A549 (cell line): ENCODE results near the gene NUP214. TPM values are rescaled to one million over a fixed set of nuclear protein-coding genes. Genes with fewer than 3 reads are reported as not detected.

Experiments
- ATAC-seq, 2 experiments: fragments of 200-7000 bp in 1 of 2; fragments of >200 bp in 1 of 2; cut with Nextera tagmentation in 1 of 2; cut with Tn5 transposase in 1 of 2; 3 replicates each; pipeline versions ENCODE4 v1.8.0 to v1.9.1; 2018 to 2020; ENCODE audit warnings: mild to moderate bottlenecking in 1 of 2, moderate library complexity in 1 of 2
- CTCF ChIA-PET: fragments of 300-600 bp; sonication (Branson Sonifier 250); formaldehyde crosslinking; extraction: SDS; loops from one replicate; lab custom pipeline; 2021; ENCODE audit warnings: antibody characterized with exemption, inconsistent platforms; lab: Yijun Ruan, JAX
- POLR2A ChIA-PET: fragments of 350-600 bp; formaldehyde crosslinking; extraction: SDS; loops from one replicate; lab custom pipeline; 2021; ENCODE audit warnings: antibody characterized with exemption, inconsistent platforms; lab: Yijun Ruan, JAX
- DNase-seq, 2 experiments: peaks; one replicate each; pipeline versions ENCODE4 v3.0.0 to v3.0.0-alpha.2; 2011 to 2016; ENCODE audit warnings: low read depth in 1 of 2, low spot score in 1 of 2
- FAIRE-seq: peaks from 2 replicates; lab custom pipeline; 2011; peaks lifted over from hg19 to GRCh38; lab: Jason Lieb, UNC
- H3K27ac ChIP-seq, 2 experiments: fragments of >200 bp; sonication (Bioruptor Twin); formaldehyde crosslinking; 3 replicates each; pipeline ENCODE4 v1.5.1; 2016 to 2017
- H3K4me1 ChIP-seq: fragments of >200 bp; sonication (Bioruptor Twin); formaldehyde crosslinking; 3 replicates; pipeline ENCODE4 v1.6.1; 2016
- H3K4me2 ChIP-seq: fragments of >200 bp; sonication (Bioruptor Twin); formaldehyde crosslinking; 3 replicates; pipeline ENCODE4 v1.6.1; 2016
- H3K4me3 ChIP-seq: fragments of >200 bp; sonication (Bioruptor Twin); formaldehyde crosslinking; 3 replicates; pipeline ENCODE4 v1.5.1; 2016
- H3K9me3 ChIP-seq: fragments of >200 bp; sonication (Bioruptor Twin); formaldehyde crosslinking; 3 replicates; pipeline ENCODE4 v1.6.1; 2016
- ATOH8 ChIP-seq: fragments of 250-450 bp; sonication (Bioruptor Pico); IDR thresholded peaks from 2 replicates; pipeline ENCODE4 v1.5.0; 2020; ENCODE audit warnings: low read depth, mild to moderate bottlenecking, moderate library complexity
- CHD2 ChIP-seq: fragments of 150-350 bp; IDR thresholded peaks from 2 replicates; pipeline ENCODE4 v1.6.1; 2014; ENCODE audit warnings: low read length; ENCODE audit not compliant: partially characterized antibody
- ELK1 ChIP-seq: fragments of 150-350 bp; IDR thresholded peaks from 2 replicates; pipeline ENCODE4 v1.6.1; 2014; ENCODE audit warnings: low read depth, mild to moderate bottlenecking, low read length
- ESRRA ChIP-seq: fragments of 150-350 bp; IDR thresholded peaks from 2 replicates; pipeline ENCODE4 v1.6.1; 2014; ENCODE audit warnings: mild to moderate bottlenecking, low read length, borderline replicate concordance
- FOXS1 ChIP-seq: fragments of 250-450 bp; sonication (Bioruptor Pico); IDR thresholded peaks from 2 replicates; pipeline ENCODE4 v1.5.0; 2020; ENCODE audit warnings: mild to moderate bottlenecking, moderate library complexity
- JUN ChIP-seq, 2 experiments: fragments of >200 bp; sonication (Bioruptor Twin); formaldehyde crosslinking; IDR thresholded peaks; 2 replicates in 1 of 2; 3 replicates in 1 of 2; pipeline ENCODE4 v1.6.1; 2016 to 2017
- JUNB ChIP-seq: fragments of >200 bp; sonication (Bioruptor Twin); formaldehyde crosslinking; IDR thresholded peaks from 2 replicates; pipeline ENCODE4 v1.6.1; 2016
- MYC ChIP-seq: IDR thresholded peaks from 2 replicates; pipeline ENCODE4 v1.6.1; 2012; ENCODE audit warnings: mild to moderate bottlenecking, inconsistent platforms, low read length, improper control_type of control experiment, borderline replicate concordance
- PHF8 ChIP-seq: fragments of 200-600 bp; sonication (generic); IDR thresholded peaks from 2 replicates; pipeline ENCODE4 v1.6.1; 2016; ENCODE audit warnings: low read depth, mild to moderate bottlenecking, antibody characterized with exemption, moderate library complexity, borderline replicate concordance
- POLR2AphosphoS2 ChIP-seq: conservative IDR thresholded peaks from 2 replicates; pipeline ENCODE4 v1.6.1; 2012; ENCODE audit warnings: low read length, improper control_type of control experiment, inconsistent platforms
- RAD21 ChIP-seq, 2 experiments: fragments of >200 bp in 1 of 2; sonication (Bioruptor Twin) in 1 of 2; formaldehyde crosslinking in 1 of 2; IDR thresholded peaks in 1 of 2; conservative IDR thresholded peaks in 1 of 2; 2 replicates in 1 of 2; 3 replicates in 1 of 2; pipeline ENCODE4 v1.6.1; 2012 to 2018; ENCODE audit warnings: inconsistent platforms in 1 of 2
- TFCP2L1 ChIP-seq: fragments of 250-450 bp; sonication (Bioruptor Pico); IDR thresholded peaks from 2 replicates; pipeline ENCODE4 v1.5.0; 2021; ENCODE audit warnings: mild to moderate bottlenecking
- ZFP36 ChIP-seq: fragments of 450-650 bp; IDR thresholded peaks from 2 replicates; pipeline ENCODE4 v1.6.1; 2014; ENCODE audit warnings: borderline replicate concordance; ENCODE audit not compliant: partially characterized antibody
- WGBS: methylation state at CpG from one replicate; pipeline ENCODE4 v1.1.6; 2017; ENCODE audit errors: missing lambda C conversion rate; 5-methylcytosine and 5-hydroxymethylcytosine counted together
- polyA plus RNA-seq, 4 experiments: library from polyadenylated mRNA; depleted of rRNA in 3 of 4; stranded (reverse); fragments of >200 nt; fragmentation: RNase III in 1 of 4; extraction: RNeasy Plus Mini Kit Qiagen cat#74134 plus additional on column Dnase treatment in 1 of 4; gene quantifications; 2 replicates in 3 of 4; 3 replicates in 1 of 4; pipeline ENCODE4 v1.2.3, GENCODE V29; 2011 to 2017

Gene NUP214
- polyA plus RNA-seq, 2 of the 4 experiments (the other 2 are of a cell fraction) = 14.4 to 18.5 TPM

GRCh38 chr9:131180454-131180853, 55.1 kb downstream of the NUP214 start:
- FAIRE-seq = no peak
- Histone ChIP-seq H3K9me3 (no peaks in the 10 kb centered on the region), H3K4me2 (no peak overlapping the region), H3K27ac (no peak overlapping the region), H3K4me3 (no peak overlapping the region), H3K4me1 (no peaks in the 10 kb centered on the region)
- POLR2A ChIA-PET = no interaction called here
- 89% methylated on average over 6 of the region's 6 CpGs for WGBS
- TF ChIP-seq RAD21 (conservative IDR thresholded peaks at IDR 0.05 in 1 of 2, IDR thresholded peaks at IDR 0.05 in 1 of 2) = no peak
- CTCF ChIA-PET = interaction anchor here (0.8 to 10.7 kb wide), 10 partner anchors 14 to 166 kb away, joined by 3 to 189 read pairs (median 3); partner anchors contain the start of gene FAM78A
- ATAC-seq = no peak
- DNase-seq = no peak

GRCh38 chr9:131181091-131181681, 55.8 kb downstream of the NUP214 start:
- H3K4me1 ChIP-seq = no peaks in the 10 kb centered on the region
- FAIRE-seq (peak; percentile 88), ATAC-seq (peak; percentile 22 to 50; a peak in 3 of 6 replicates), DNase-seq (no peak)
- H3K9me3 ChIP-seq = no peaks in the 10 kb centered on the region
- H3K4me3 ChIP-seq = no peak overlapping the region
- ChIA-PET POLR2A (no interaction called here), CTCF (interaction anchor here (1.0 to 10.7 kb wide), 11 partner anchors 11 to 559 kb away, joined by 3 to 189 read pairs (median 3); no protein-coding TSS in a partner anchor)
- no peak overlapping the region for H3K27ac ChIP-seq
- H3K4me2 ChIP-seq = no peak overlapping the region
- 91% methylated on average over 6 of the region's 6 CpGs for WGBS
- TF ChIP-seq ESRRA (no peak), JUN (IDR thresholded peaks at IDR 0.05) (no peak)

GRCh38 chr9:131185924-131186323, 60.5 kb downstream of the NUP214 start:
- CTCF ChIA-PET = interaction anchor here (1.0 to 2.1 kb wide), 2 partner anchors 15 to 150 kb away, joined by 4 to 9 read pairs; no protein-coding TSS in a partner anchor
- TF ChIP-seq TFCP2L1 (no peak), ZFP36 (no peak), MYC (no peak), POLR2AphosphoS2 (no peak), ELK1 (no peak), PHF8 (no peak), ATOH8 (CRISPR knock-in tag) (no peak), CHD2 (no peak)
- FAIRE-seq = no peak

GRCh38 chr9:131186622-131187021, 61.2 kb downstream of the NUP214 start:
- CTCF ChIA-PET = interaction anchor here (1.0 to 2.1 kb wide), 3 partner anchors 10 to 150 kb away, joined by 4 to 9 read pairs (median 4); no protein-coding TSS in a partner anchor
- Histone ChIP-seq H3K9me3 (no peaks in the 10 kb centered on the region), H3K4me2 (no peak overlapping the region), H3K4me1 (no peaks in the 10 kb centered on the region), H3K4me3 (no peak overlapping the region), H3K27ac (no peak overlapping the region)
- WGBS = 80% methylated on average over 4 of the region's 4 CpGs
- DNase-seq (no peak), ATAC-seq (no peak)
- TF ChIP-seq JUNB (no peak), FOXS1 (CRISPR knock-in tag) (0 out of 2 replicates have a peak, but pooled peaks have one; percentile 6)
- TF ChIP-seq, all 56 proteins: peak for 1
- POLR2A ChIA-PET = no interaction called here
- FAIRE-seq = no peak

More at GRCh38 chr9:131185924-131186323, 60.5 kb downstream of the NUP214 start:
- Histone ChIP-seq H3K4me2 (no peak overlapping the region), H3K4me1 (no peaks in the 10 kb centered on the region), H3K27ac (no peak overlapping the region), H3K4me3 (no peak overlapping the region), H3K9me3 (no peaks in the 10 kb centered on the region)
- DNase-seq (no peak), ATAC-seq (no peak)
- POLR2A ChIA-PET = no interaction called here
- WGBS = 97% methylated on average over 3 of the region's 3 CpGs
